Cardiac fibroblast (primary cell): ENCODE measurements around the gene RBMS3.

Experiments used
- DNase-seq, 2 donors: peaks; one replicate each; pipeline versions ENCODE4 v3.0.0 to v3.0.0-alpha.2; 2010; ENCODE audit warnings: low read depth in 2 of 2
- H3K4me3 ChIP-seq, 2 donors: replicated peaks in 1 of 2; 1 replicate in 1 of 2; 2 replicates in 1 of 2; pipeline ENCODE4 v1.5.1; 2011; ENCODE audit warnings: low read depth in 2 of 2, low read length in 2 of 2, mild to moderate bottlenecking in 2 of 2, moderate library complexity in 1 of 2
- CTCF ChIP-seq: IDR thresholded peaks from one replicate; pipeline ENCODE4 v1.5.1; 2011; ENCODE audit warnings: low read depth, mild to moderate bottlenecking, low read length, inconsistent platforms

RBMS3 gene

DNA sequence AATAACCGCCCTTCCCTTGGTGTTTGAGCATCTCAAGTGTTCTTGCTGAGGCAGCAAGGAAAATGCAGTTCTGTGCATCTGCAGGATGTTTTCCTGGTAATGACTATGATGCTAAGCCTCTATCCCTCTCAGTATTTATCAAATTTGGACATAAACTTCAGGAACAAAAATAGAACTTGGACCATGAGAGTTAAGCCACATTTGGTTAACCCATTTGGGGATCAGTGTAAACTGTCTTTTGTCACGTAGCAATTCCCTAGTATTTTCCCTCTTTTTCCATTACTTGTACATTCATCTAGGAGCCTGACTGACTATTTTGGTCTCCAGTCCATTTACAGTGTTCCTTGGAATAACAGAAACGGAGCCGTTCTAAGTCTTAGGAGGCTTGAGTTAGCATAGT is 250.8 kb downstream of the RBMS3 start:
- no peak overlapping the region for H3K4me3 ChIP-seq
- no peak for TF ChIP-seq CTCF
- DNase-seq: no peak

DNA sequence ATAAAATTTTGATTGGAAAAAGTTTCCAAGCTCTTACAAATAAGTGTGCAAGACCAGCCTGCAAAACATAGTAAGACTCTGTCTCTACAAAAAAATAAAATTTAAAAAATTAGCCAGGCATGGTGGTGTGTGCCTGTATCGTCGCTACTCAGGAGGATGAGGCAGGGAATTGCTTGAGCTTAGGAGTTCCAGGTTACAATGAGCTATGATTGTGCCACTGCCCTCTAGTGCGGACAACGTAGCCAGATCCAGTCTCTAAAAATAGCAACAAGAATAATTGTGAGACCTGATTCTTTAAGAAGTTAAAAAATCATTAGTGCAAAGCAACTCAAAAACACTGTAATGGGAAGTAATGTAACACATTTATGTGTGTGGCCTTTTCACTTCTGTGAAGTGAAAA is 251.6 kb downstream of the RBMS3 start:
- no peak overlapping the region for H3K4me3 ChIP-seq
- TF ChIP-seq CTCF: no peak
- DNase-seq: no peak

GRCh38 chr3:29534006-29534405 is 253.1 kb downstream of the RBMS3 start:
- no peak for TF ChIP-seq CTCF
- DNase-seq: no peak
- H3K4me3 ChIP-seq: no peak overlapping the region

- no peak for TF ChIP-seq CTCF
- peak in 1 of 2 donors; percentile 84 for DNase-seq
- no peak overlapping the region for H3K4me3 ChIP-seq
Observed at GRCh38 chr3:29536016-29536758, 255.3 kb downstream of the RBMS3 start.

DNA sequence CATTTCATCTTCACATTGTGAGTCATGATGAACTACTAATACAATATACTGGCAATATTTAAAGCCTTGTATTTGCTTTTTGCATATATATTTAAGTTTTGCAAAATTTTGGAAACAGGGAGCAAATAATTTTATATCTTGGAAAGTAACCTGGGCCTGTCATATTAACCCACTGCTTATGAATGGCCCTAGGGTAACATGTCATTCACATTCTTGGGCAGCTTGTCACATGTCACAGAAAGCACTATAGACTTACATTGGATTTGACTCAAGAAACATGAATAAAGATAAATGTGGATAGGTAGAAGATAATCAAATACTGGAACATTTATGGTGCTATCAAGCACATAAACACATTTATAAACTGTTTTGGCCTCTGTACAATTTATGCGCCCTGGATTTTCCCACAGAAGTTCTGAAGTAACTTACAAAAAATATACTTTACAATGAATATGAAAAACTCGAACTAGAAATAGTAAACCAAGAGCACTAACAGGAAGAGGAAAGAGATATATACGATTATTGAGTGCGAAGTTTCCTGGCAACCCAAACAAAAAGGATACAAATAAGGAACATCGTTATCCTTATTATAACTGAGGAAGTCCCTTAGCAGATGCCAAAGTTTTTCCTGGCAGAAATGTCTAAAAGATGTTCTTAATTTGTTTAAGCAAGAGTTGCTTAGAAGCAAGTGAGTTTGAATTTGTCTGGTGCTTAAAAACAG is 257.2 kb downstream of the RBMS3 start:
- no peak overlapping the region for H3K4me3 ChIP-seq
- DNase-seq: peak; percentile 41 to 90
- no peak for TF ChIP-seq CTCF

GRCh38 chr3:29538610-29538958 is 257.7 kb downstream of the RBMS3 start:
- DNase-seq: no peak
- TF ChIP-seq CTCF: no peak
- H3K4me3 ChIP-seq: no peak overlapping the region

DNA sequence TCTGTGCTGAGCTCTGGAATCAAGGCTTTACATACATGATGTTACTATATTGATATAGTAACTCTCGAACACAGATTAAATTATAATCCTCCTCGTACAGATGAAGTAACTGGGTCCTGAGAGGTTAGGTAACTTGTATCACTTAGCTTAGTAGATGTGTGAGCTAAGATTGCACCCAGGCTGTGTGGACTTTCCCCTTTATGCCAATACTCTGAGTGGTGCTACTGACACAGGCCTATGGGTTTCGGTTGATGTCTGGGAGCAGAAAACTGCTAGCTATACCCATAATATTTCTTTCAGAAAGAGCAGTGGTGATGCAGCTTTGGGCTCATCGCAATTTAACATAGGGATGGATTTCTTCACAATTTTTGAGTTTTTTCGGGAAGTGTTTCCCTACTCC is 259.7 kb downstream of the RBMS3 start:
- TF ChIP-seq CTCF: no peak
- H3K4me3 ChIP-seq: no peak overlapping the region
- no peak for DNase-seq
